ENCODE measurements around the gene CEP350.
"Not testable (repeated sequence)": the region's sequence is repeated elsewhere in the genome, so short reads cannot be mapped to it uniquely, and the experiment has no call there.

CEP350 gene

GRCh38 chr1:179938752-179939151 lies 15.9 kb upstream of the CEP350 start:
- no peak for DNase-seq (ENCODE audit: low read depth in 2 of 2, low spot score in 1 of 2)

DNA sequence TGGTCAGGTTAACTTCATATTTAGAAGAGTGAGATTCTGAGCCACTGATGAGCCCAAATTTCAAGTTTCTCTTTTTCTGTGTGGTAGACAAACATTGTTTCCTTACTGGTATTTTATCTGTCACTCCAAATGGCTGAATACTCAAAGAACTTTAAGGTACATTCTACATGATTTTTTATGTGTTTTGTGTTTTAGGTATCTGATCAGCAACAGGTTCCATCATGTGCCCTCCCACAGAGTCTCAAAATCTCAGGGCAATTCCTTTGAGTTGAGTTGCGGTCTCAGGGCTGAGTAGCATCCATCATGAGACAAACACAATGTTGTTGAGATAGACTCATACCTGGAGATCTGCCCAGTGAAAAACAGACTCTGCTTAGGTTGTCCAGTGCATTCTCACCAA lies 14.7 kb upstream of the CEP350 start:
- DNase-seq (ENCODE audit: low read depth in 2 of 2, low spot score in 1 of 2): no peak

DNA sequence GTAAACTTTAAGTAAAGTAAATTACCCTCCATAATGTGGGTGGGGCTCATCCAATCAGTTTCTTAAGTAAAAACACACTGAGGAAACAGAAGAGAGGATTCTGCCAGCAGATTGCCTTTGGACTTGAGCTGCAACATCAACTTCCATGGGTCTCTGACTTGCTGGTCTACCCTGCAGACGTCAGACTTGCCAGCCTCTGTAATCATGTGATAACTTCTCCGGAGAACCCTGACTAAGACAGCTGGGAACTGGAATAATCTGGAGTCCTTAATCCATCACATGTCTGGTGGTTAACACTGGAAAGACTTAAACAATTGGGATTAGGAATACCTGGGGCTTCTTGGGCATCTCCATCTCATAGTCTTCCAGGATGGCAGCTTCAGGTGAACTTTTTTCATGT lies 13.2 kb upstream of the CEP350 start:
- no peak for DNase-seq (ENCODE audit: low read depth in 2 of 2, low spot score in 1 of 2)

DNA sequence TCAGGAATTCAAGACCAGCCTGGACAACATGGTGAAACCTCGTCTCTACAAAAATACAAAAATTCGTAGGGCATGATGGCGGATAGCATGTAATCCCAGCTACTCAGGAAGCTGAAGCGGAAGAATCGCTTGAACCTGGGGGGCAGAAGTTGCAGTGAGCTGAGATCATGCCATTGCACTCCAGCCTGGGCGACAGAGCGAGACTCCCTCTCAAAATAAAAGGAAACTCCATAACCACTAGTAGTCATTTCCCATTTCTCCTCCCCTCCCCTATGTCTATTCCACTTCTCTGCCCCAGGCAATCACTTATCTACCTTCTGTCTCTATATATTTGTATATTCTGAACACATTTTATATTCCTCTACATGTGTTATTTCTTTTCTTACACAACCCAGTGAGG lies 4.0 kb upstream of the CEP350 start:
- DNase-seq (ENCODE audit: low read depth in 2 of 2, low spot score in 1 of 2): no peak

GRCh38 chr1:179951383-179952144 lies 3.0 kb upstream of the CEP350 start:
- DNase-seq (ENCODE audit: low read depth in 2 of 2, low spot score in 1 of 2): no peak

- DNase-seq (ENCODE audit: low read depth in 2 of 2, low spot score in 1 of 2): no peak
Measured at GRCh38 chr1:179952186-179952585, 2.4 kb upstream of the CEP350 start.

DNA sequence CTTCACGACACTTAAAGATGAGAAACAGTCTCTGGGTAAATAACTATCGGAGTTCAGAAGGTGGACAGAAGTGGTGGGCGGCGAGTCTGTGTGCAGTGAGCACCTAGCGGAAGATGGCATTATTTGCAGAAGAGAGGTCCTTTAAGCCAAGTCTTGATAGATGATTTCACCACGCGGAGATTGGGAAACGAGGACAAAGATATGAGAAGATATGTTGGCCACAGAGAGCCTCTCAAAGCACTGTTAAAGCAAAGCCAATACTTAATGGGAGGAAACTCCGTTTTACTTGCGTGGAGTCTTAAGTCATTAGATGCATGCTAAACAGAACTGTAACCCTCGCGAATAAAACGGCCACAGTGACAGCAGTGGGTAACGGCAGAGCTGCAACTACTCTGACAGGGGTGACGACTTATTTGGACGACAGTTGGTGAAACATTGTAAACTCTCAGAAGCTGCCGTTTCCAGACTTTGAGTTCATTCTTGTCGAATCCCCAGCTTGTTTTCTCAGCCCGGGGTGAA lies 577 bp upstream of the CEP350 start:
- peak; percentile 7 to 14 for DNase-seq (ENCODE audit: low read depth in 2 of 2, low spot score in 1 of 2)

DNA sequence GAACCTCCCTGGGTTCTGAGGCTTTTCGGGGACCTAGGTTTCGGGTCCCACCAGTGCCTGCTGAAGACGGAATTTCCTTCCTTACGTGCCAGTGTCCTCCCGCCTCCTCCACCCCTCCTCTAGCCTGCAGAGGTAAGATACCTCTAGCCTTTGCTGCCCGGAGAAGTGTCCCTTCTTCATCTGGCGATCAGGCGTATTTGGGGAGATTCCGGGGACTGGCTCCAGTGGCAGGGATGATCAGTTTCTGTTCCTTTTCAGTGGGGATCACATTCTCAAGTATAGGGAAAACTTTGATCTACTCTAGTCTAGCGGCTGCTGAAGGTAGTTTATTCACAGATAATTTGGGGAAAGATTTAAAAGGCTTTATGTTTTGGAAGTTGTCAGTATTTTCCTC lies 674 bp downstream of the CEP350 start:
- no peak for DNase-seq (ENCODE audit: low read depth in 2 of 2, low spot score in 1 of 2)

DNA sequence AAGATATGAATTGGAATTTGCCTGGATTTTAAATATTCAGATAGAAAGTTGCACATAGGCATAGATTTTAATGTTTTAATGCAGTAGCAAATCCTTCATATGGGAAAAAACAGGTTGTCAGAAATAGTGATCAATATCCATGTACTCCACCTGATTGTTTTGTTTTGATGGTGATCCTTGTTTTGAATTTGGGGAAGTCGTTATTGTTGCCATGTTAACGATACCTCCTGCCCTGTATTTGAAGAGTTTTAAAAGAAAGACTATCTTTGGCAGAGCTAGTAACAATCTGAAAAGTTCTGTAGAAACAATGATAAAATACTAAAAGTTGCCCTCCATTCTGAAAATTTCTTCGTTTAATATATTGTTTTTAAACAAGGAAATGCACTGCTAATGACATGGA lies 1.1 kb downstream of the CEP350 start:
- no peak for DNase-seq (ENCODE audit: low read depth in 2 of 2, low spot score in 1 of 2)

DNA sequence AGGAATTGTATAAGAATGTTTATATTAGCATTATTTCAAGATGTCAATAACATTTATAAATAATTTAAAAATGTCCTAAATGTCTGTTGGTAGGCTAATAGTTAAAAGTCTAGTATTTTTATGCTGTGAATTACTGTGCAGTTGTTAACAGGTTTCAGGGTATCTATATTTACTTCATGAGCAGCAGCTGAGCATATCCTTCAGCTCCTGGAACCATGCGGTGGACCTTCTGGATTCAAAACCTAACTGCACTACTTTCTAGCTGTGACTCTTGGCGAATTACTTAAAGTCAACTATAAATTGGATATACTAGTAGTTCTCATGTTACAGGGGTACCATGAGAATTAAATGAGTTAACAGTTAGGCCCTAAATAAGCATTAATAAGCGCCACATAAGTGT lies 3.7 kb downstream of the CEP350 start:
- DNase-seq (ENCODE audit: low read depth in 2 of 2, low spot score in 1 of 2): no peak

GRCh38 chr1:179962168-179962567 lies 7.6 kb downstream of the CEP350 start:
- DNase-seq (ENCODE audit: low read depth in 2 of 2, low spot score in 1 of 2): not testable (repeated sequence)

DNA sequence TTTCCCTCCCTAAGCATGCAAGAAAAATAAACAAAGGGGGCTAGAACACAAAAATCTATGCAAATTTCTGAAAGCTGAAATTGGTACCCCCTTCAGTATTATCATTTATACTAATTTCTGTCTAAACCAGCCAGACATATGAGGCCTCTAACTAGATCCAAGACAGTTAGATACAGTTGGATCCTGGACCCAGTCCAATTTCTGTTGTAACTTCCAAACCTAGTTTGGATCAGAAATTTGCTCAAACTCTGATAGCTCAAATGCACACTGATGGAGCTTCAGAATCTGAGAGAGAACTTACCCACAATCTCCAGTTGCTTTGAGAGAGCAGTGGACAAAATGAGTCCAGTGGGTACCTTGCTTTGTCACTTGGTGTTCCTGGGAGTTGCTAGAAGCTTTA lies 11.9 kb downstream of the CEP350 start:
- no peak for DNase-seq (ENCODE audit: low read depth in 2 of 2, low spot score in 1 of 2)

DNA sequence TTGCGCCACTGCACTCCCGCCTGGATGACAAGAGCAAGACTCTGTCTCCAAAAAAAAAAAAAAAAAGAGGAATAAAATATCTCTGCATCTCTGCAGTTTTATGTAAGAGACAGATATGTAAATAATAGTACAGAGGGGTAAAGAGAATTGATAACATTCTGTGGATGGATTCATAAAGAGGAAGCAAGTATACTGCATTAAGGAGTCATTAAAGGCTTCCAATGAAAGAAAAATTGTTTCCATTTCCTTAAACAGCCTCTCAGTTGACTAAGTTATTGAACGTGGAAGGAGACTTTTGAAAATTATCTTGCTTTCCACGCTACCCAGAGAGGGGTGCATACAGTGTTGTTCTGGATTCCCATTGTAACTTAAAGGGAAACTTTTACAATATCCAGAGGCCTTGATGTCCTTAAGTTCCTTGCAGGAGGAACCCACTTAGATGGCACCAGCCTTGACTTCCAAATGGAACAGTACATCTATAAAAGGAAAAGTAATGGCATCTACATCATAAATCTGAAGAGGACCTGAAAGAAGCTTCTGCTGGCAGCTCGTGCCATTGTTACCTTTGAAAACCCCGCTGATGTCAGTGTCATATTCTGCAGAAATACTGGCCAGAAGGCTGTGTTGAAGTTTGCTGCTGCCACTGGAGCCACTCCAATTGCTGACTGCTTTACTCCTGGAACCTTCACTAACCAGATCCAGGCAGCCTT lies 13.8 kb downstream of the CEP350 start:
- DNase-seq (ENCODE audit: low read depth in 2 of 2, low spot score in 1 of 2): no peak

GRCh38 chr1:179968994-179969919 lies 14.6 kb downstream of the CEP350 start:
- DNase-seq (ENCODE audit: low read depth in 2 of 2, low spot score in 1 of 2): no peak

- no peak for DNase-seq (ENCODE audit: low read depth in 2 of 2, low spot score in 1 of 2)
Measured at GRCh38 chr1:179969962-179970361, 15.4 kb downstream of the CEP350 start.

DNA sequence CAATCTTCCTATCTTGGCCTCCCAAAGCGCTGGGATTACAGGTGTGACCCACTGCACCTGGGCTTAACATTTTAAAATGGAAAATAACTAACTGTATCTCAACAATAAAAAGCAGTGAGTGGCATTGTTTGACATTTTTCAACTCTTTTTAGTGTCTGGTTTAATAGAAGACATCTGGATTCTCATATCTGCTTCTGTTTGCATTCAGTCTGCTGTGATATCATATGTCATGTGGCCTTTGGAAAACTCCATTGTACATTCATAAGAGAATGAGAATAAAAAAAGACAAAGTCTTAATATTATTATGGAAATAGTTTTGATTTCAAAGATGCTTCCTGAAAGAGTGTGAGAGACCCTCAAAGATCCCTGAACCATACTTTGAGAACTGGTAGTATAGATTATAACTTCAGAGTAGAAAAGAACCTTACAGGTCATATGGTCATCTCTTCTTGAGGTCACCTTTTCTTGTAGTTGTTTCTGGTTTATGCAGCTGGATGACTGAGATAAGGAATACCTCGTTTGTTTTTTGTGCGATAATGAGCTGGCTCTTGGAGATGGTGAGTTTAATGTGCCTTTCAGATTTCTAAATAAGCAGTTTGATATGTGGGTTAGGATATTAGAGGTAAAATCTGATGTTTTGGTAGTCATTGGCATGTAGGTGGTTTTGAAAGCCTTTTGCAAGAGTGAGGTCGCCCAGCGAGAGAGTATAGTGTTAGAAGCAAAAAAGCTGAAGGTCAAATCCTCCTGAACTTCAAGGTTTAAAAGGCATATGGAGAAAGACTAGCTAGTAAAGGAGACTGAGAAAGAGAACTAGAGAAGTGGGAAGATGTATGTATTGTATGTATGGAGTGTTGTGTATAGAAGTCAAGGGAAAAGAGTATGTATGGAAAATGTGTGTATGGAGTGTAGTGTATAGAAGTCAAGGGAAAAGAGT lies 17.2 kb downstream of the CEP350 start:
- no peak for DNase-seq (ENCODE audit: low read depth in 2 of 2, low spot score in 1 of 2)

DNA sequence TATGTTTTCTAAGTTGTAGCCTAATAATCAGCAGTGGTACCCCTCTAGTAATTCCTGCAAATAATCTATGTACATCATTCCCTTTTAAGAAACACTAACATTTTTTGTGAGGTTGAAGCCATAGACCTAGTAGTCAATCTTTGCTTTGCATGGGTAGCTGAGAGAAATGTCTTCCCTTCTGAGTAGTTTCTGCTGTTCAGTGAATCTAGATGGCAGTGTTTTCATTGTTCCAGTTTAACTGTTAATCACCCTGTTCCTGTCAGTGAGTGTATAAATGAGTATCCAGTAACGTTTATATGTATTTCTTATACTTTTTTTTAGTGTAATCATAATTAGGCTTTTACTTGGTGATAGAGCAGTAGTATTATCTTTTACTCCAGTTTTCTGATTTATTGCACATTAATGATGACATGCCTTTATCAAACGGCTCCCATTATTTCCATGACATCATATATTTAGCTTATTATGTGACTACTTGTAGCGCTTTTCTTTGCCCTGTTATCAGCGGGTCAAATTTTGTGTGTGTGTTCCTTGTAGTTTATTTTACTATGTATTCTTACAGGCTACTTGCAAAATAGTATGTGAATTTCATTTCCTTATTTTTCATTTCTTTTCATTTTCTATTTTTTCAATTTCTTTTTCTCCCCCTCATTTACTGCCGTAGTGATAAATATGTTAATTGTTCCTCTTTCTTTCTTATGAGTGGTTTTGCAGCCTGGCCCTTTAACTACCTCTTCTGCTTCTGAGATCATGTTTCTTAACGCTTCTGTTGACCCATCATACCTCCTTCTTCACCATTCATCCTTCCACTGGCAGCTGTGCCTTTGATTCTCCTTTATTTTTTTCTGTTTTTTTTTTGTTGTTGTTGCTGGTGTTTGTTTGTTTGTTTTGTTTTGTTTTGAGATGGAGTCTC lies 18.8 kb downstream of the CEP350 start:
- no peak for DNase-seq (ENCODE audit: low read depth in 2 of 2, low spot score in 1 of 2)

- no peak for DNase-seq (ENCODE audit: low read depth in 2 of 2, low spot score in 1 of 2)
Measured at GRCh38 chr1:179976970-179977651, 22.5 kb downstream of the CEP350 start.
